NCI-H2029 (cell line): ENCODE measurements around the gene RSRC2.
"Not testable (repeated sequence)": the region's sequence is repeated elsewhere in the genome, so short reads cannot be mapped to it uniquely, and the experiment has no call there.

Experiments
- DNase-seq: peaks from one replicate; lab custom pipeline; 2025; lab: John Stamatoyannopoulos, UW

Gene RSRC2

DNA sequence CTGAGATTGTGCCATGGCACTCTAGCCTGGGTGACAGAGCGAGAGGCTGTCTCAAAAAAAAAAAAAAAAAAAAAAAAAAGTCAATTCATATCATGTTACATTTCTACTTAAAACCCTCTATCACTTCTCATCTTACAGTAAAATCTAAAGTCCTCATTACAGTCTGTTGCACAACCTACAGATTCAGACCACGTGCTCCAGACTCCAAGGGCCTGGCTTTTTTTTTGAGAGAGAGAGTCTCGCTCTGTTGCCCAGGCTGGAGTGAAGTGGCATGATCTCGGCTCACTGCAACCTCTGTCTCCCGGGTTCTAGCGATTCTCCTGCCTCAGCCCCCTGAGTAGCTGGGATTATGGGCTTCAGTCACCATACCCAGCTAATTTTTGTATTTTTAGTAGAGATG, 40.4 kb downstream of the RSRC2 start:
- DNase-seq, result peak; percentile 18

GRCh38 chr12:122484385-122484784, 42.4 kb downstream of the RSRC2 start:
- DNase-seq, result not testable (repeated sequence)

DNA sequence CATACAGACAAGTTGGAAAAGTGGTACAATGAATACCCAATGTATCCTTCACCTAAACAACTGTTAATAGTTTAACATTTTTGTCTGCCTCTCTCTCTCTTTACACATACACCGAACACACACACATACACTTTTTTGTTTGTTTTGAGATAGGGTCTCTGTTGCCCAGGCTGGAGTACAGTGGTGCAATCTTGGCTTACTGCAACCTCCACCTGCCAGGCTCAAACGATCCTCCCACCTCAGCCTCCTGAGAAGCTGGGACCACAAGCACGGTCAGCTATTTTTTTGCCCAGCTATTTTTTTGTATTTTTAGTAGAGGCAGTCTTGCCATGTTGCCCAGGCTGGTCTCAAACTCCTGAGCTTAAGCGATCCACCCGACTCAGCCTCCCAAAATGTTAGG, 42.8 kb downstream of the RSRC2 start:
- DNase-seq, result no peak

- DNase-seq, result no peak
Observed at GRCh38 chr12:122481861-122482260, 44.9 kb downstream of the RSRC2 start.

GRCh38 chr12:122480753-122481152, 46.0 kb downstream of the RSRC2 start:
- DNase-seq, result no peak

DNA sequence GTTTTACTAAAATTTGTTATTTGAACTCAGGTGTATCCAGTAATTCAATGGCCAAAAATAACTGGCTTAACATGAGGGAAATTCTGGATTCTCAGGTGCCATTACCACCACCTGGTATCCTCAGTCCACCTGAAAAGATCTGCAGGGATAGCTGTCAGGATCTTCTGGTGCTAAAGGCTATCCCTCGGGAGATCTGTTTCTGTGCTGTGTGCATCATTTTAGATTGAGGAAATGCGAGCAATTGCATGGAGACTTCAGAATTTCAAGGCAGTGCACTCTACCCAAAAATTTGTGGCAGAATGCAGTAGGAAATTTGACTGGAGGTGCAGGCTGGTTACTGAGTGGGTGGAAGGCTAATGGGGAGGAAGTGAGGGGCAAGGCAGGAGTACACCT, 52.4 kb downstream of the RSRC2 start:
- no peak for DNase-seq

DNA sequence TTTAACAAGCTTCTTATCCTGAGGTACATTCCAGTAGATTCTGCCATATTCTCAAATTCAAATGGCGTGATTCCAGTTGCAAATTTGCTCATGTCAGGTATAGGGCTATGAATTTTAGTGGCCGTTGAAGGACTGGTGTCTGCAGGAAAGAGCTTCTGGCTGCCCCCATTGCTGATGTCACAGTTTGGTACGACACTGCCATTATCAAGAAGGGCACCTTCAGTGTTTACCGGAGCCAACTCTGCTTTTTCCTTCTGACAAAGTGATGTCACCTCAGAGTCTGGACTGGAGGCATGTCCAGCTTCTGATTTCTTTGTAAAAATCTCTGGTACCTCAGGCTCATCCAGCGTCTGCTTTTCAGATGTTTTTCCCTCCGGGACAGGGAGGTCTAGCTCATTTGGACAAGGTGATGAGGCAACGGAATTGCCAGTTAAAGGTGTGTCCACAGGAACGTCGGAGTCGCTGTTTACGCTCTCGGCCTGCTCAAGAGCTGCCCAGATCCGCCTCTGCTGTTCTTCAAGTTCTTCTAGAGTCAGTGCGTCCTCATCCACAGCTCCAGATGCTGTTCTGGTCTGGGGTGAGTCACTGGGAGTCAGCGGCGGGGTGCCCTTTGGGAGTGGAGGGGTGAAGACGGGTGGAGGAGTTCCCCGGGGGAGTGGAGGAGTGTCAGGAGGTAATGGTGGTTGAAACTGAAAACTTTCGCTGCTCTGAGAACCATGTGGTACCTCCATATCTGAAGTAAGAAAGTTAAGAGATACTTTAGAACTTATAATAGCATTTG, 53.0 kb downstream of the RSRC2 start:
- no peak for DNase-seq

DNA sequence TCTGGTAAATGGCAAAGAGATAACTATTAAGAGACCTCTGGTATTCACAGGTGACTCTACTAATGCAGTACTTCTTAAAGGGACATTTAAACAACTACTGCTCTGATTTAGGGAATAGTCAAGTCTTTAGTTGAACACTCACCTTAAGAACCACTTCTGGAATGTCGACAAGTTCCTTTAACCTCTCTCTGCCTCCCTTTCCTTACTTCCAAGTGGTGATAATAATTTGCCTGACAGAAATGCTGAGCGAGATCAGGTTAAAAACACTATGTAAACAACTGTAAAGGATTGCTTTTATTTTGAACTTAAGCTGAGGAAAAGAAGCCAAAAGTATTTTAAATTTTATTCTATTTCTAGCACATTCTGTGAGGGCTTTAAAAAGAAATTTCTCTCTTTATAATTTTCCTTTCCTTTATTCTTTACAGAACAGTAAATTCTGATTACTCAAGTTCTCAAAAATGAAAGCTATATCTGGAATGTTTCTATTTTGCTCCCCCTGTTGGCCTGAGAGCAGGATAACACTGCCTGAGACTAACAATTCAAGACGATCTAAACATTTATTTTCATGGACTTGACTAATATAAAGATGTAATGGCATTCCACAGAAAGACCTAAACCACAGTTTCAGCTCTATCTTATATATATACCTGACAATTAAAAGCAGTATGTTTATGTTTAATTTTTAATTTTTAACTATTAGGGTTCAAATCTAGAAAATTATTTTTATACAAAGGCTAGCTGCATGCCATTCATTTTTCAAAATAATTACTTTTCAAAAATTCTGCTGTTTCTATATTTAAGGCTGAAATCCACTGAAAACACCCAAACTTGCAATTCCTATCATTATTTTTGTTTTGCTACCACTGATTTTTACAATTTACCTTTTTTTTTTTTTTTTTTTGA, 55.2 kb downstream of the RSRC2 start:
- DNase-seq, result peak; percentile 42

DNA sequence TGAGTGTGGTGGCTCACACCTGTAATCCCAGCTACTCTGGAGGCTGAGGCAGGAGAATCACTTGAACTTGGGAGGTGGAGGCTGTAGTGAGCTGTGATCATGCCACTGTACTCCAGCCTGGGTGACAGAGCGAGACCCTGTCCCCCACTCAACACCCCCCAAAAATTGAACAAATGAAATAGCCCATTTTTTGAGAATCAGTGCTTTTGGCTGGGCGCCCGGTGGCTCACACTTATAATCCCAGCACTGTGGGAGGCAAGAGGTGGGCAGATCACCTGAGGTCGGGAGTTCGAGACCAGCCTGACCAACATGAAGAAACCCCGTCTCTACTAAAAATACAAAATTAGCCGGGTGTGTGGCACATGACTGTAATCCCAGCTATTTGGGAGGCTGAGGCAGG, 56.2 kb downstream of the RSRC2 start:
- DNase-seq, result not testable (repeated sequence)

DNA sequence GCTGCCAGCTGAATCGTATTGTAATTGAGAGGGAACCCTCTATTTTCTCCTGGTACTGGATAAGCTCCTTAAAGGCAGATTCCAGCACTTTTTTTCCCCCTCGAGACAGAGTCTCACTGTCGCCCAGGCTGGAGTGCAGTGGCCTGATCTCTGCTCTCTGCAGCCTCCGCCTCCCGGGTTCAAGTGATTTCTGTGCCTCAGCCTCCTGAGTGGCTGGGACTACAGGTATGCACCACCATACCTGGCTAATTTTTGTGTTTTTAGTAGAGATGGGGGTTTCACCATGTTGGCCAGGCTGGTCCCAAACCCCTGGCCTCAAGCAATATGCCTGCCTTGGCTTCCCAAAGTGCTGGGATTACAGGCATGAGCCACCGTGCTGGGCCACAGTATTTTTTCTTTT, 56.9 kb downstream of the RSRC2 start:
- not testable (repeated sequence) for DNase-seq

GRCh38 chr12:122467983-122468382, 58.8 kb downstream of the RSRC2 start:
- DNase-seq, result no peak

DNA sequence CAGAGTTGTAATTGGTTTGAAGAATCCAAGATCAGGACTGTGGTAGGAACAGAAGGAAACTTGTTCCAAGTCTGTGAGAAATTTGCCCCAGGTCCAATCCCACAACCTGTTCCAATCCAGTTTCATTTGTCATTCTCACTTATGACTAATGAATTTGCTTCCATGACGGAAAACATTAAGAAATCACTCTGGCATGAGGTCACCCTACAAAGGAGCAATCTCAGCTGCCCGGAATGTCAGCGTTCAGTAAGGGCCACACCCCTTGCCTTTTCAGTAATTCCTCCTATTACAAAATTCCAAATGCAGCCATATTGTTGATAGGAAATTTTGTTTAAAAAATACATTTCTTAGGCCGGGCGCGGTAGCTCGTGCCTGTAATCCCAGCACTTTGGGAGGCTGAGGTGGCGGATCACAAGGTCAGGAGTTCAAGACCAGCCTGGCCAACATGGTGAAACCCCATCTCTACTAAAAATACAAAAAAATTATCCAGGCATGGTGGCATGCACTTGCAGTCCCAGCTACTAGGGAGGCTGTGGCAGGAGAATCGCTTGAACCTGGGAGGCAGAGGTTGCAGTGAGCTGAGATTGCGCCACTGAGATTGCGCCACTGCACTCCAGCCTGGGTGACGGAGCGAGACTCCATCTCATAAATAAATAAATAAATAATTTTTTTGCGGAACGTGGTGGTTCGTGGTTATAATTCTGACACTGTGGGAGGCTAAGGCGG, 62.3 kb downstream of the RSRC2 start:
- not testable (repeated sequence) for DNase-seq

GRCh38 chr12:122460641-122461040, 66.1 kb downstream of the RSRC2 start:
- DNase-seq, result no peak

DNA sequence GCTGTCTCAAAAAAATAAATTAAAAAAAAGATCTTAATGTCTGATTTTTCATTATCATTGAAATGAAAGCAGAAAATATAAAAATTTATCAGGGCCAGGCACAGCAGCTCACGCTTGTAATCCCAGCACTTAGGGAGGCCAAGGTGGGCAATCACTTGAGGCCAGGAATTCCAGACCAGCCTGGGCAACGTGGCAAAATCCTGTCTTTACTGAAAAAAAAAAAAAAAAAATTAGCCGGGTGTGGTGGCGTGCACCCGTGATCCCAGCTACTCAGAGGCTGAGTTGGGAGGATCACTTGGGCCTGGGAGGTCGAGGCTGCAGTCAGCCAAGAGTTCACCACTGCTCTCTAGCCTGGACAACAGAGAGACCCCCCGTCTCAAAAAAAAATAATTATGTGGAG, 66.7 kb downstream of the RSRC2 start:
- no peak for DNase-seq

- no peak for DNase-seq
Observed at GRCh38 chr12:122459211-122459610, 67.5 kb downstream of the RSRC2 start.

- no peak for DNase-seq
Observed at GRCh38 chr12:122458105-122459035, 68.4 kb downstream of the RSRC2 start.

DNA sequence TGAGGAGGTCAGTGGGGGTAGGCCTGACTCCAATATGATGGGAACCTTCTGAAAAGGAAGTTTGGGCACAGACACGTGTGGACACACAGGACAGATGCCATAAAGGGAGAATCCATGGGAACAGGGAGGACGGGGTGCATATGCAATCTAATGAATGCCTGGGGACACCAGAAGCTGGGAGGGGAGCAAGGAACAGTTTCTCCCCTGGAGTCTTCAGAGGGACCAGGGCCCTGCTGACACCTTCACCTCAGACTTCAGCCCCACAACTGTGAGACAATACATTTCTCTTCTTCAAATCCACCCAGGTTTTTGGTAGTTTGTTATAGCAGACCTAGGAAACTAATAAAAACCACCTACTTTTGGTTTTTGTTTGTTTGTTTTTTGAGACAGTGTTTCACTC, 69.1 kb downstream of the RSRC2 start:
- no peak for DNase-seq

DNA sequence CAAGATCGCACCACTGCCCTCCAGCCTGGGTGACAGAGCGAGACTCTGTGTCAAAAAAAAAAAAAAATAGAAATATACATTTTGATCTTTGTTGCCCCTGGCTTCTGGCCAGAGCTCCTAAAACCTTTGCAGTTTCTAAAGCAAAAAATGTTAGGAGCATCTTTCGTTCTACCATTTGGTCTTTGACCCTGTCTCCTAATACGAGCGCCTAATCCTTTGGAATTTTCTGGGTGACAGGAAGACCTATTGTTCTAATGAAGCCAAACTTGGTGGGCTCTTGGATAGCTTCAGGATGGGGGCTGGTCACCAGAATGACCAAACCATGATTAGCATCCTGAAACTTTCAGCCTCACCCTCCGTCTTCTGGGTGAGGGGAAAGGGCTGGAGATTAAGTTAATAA, 72.0 kb downstream of the RSRC2 start:
- DNase-seq, result no peak

DNA sequence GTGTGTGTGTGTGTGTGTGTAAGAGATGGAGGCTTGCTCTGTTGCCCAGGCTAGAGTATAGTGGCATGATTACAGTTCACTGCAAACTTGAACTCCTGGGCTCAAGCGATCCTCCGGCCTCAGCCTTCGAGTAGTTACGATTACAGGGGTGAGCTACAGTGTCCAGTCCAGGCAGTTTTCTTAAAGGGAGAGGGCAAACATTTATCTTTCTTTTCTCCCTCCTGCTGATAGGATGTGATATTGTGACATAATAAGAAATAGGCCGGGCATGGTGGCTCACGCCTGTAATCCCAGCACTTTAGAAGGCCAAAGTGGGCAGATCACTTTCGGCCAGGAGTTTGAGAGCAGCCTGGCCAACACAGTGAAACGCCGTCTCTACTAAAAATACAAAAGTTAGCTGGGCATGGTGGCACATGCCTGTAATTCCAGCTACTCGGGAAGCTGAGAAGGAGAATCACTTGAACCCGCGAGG, 72.5 kb downstream of the RSRC2 start:
- no peak for DNase-seq
